MCF 10A (cell line): Measurements from ENCODE around the gene NCOA7. TPM values are rescaled to one million over a fixed set of nuclear protein-coding genes. Genes with fewer than 3 reads are reported as not detected.

Source experiments
- BruUV-seq: library from RNA; stranded (reverse); fragments of 400-500 nt; replicated peaks from 2 replicates; lab custom pipeline; 2021; lab: Mats Ljungman, UMichigan
- CTCF ChIA-PET: fragments of 300-600 bp; sonication (Branson Sonifier 250); formaldehyde crosslinking; extraction: SDS; loops from one replicate; lab custom pipeline; 2021; ENCODE audit warnings: antibody characterized with exemption, inconsistent platforms; lab: Yijun Ruan, JAX
- POLR2A ChIA-PET: fragments of 300-600, 350-650 bp; sonication (Branson Sonifier 250); formaldehyde crosslinking; extraction: SDS; loops from one replicate; lab custom pipeline; 2020; ENCODE audit warnings: antibody characterized with exemption, inconsistent platforms; lab: Yijun Ruan, JAX
- DNase-seq: peaks from one replicate; pipeline ENCODE4 v3.0.0-alpha.2; 2018; ENCODE audit not compliant: unreplicated experiment
- H3K27ac Mint-ChIP-seq: one replicate; pipeline ENCODE4 v1.8.0; 2022; ENCODE audit warnings: mild to moderate bottlenecking, low read depth, mixed read lengths; ENCODE audit not compliant: unreplicated experiment
- H3K27me3 Mint-ChIP-seq: one replicate; pipeline ENCODE4 v1.8.0; 2022; ENCODE audit warnings: mixed read lengths; ENCODE audit not compliant: insufficient read depth, unreplicated experiment
- H3K36me3 Mint-ChIP-seq: one replicate; pipeline ENCODE4 v1.8.0; 2022; ENCODE audit warnings: mild to moderate bottlenecking, moderate library complexity, mixed read lengths; ENCODE audit not compliant: insufficient read depth, unreplicated experiment
- H3K4me1 Mint-ChIP-seq: one replicate; pipeline ENCODE4 v1.8.0; 2022; ENCODE audit warnings: mixed read lengths; ENCODE audit not compliant: insufficient read depth, unreplicated experiment
- H3K4me3 Mint-ChIP-seq: one replicate; pipeline ENCODE4 v1.8.0; 2022; ENCODE audit warnings: mild to moderate bottlenecking, moderate library complexity, mixed read lengths; ENCODE audit not compliant: unreplicated experiment
- H3K9me3 Mint-ChIP-seq: one replicate; pipeline ENCODE4 v1.8.0; 2022; ENCODE audit warnings: mixed read lengths; ENCODE audit not compliant: unreplicated experiment
- intact Hi-C: fragments of 100-400 bp; cut with micrococcal nuclease; formaldehyde crosslinking; loops from 2 replicates; pipeline ENCODE4 v1.14.1; 2022
- total RNA-seq: library from RNA; stranded (reverse); gene quantifications from 2 replicates; pipeline ENCODE4 v1.2.3, GENCODE V29; 2022
- TF ChIP-seq, protein P1 (sequence below): fragments of 200-600 bp; IDR thresholded peaks from one replicate; pipeline ENCODE4 v1.8.0; 2022; ENCODE audit warnings: antibody characterized with exemption, mild to moderate bottlenecking; ENCODE audit not compliant: unreplicated experiment

Gene NCOA7
- total RNA-seq, 1 experiment from 2014 or later: 52.3 TPM

GRCh38 chr6:125927761-125928160 lies 137.0 kb downstream of the NCOA7 start:
- TF ChIP-seq, protein P1, sequence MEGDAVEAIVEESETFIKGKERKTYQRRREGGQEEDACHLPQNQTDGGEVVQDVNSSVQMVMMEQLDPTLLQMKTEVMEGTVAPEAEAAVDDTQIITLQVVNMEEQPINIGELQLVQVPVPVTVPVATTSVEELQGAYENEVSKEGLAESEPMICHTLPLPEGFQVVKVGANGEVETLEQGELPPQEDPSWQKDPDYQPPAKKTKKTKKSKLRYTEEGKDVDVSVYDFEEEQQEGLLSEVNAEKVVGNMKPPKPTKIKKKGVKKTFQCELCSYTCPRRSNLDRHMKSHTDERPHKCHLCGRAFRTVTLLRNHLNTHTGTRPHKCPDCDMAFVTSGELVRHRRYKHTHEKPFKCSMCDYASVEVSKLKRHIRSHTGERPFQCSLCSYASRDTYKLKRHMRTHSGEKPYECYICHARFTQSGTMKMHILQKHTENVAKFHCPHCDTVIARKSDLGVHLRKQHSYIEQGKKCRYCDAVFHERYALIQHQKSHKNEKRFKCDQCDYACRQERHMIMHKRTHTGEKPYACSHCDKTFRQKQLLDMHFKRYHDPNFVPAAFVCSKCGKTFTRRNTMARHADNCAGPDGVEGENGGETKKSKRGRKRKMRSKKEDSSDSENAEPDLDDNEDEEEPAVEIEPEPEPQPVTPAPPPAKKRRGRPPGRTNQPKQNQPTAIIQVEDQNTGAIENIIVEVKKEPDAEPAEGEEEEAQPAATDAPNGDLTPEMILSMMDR: no peak
- POLR2A ChIA-PET: interaction anchor here (1.3 to 15.3 kb wide), 3 partner anchors 16 to 30 kb away, joined by 3 to 305 read pairs (median 6); no protein-coding TSS in a partner anchor
- Mint-ChIP-seq H3K4me1 (peaks cover 24% of the 10 kb centered on the region), H3K27ac (no peak overlapping the region), H3K36me3 (peaks cover 95% of the 10 kb centered on the region), H3K27me3 (no peaks in the 10 kb centered on the region), H3K9me3 (no peaks in the 10 kb centered on the region), H3K4me3 (no peak overlapping the region)
- BruUV-seq: no TSS peak
- no peak for DNase-seq
- intact Hi-C loops: no loop called here
- CTCF ChIA-PET: interaction anchor here (0.9 kb wide), 1 partner anchor 15 kb away, joined by 5 read pairs; no protein-coding TSS in a partner anchor

DNA sequence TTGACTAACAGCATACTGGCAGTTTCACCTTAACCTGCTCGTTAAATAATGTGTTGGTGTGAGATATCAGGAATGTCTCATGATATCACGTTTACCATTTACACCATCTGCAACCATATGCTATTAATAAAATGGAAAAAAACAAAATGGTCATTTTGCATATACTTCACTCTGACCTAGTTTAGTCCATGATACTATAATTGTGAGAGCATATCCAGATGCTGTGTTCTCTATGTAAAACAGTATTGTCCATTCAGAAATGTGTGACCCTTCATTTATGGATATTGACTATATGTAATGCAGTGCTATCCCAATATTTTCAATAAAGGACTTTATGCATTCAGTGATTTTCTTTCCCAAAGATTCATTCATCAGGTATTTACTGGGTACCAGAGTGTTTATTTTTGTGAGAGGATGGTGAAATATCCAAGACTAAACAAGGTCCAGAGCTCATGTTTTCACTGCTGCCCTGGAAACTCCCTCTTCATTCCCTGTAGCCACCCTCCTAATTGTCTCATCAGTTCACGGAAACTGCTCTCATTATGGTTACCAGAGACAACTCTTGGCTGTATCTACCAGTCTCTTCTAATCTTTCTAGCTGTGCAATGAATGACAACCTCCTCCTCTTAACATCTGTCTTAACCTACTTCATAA lies 140.1 kb downstream of the NCOA7 start:
- Mint-ChIP-seq H3K27me3 (no peaks in the 10 kb centered on the region), H3K9me3 (no peaks in the 10 kb centered on the region), H3K4me3 (no peak overlapping the region), H3K36me3 (peaks cover 85% of the 10 kb centered on the region), H3K4me1 (no peaks in the 10 kb centered on the region), H3K27ac (no peak overlapping the region)
- intact Hi-C loops: no loop called here
- TF ChIP-seq, protein P1: no peak
- no peak for DNase-seq
- ChIA-PET POLR2A (interaction anchor here (2.8 to 15.3 kb wide), 2 partner anchors 11 to 13 kb away, joined by 12 to 305 read pairs; no protein-coding TSS in a partner anchor), CTCF (no interaction called here)
- no TSS peak for BruUV-seq

GRCh38 chr6:125931733-125932450 lies 141.1 kb downstream of the NCOA7 start:
- POLR2A ChIA-PET: interaction anchor here (0.7 to 15.3 kb wide), 9 partner anchors 8 to 24 kb away, joined by 3 to 305 read pairs (median 5); partner anchors contain the start of gene HINT3
- DNase-seq: no peak

More at GRCh38 chr6:125931733-125932450, 141.1 kb downstream of the NCOA7 start:
- intact Hi-C loops: no loop called here
- Mint-ChIP-seq H3K9me3 (no peaks in the 10 kb centered on the region), H3K36me3 (peaks cover 82% of the 10 kb centered on the region), H3K27ac (no peak overlapping the region), H3K4me3 (no peak overlapping the region), H3K27me3 (no peaks in the 10 kb centered on the region), H3K4me1 (no peaks in the 10 kb centered on the region)
- BruUV-seq: no TSS peak
- CTCF ChIA-PET: interaction anchor here (0.7 to 1.4 kb wide), 2 partner anchors 21 to 49 kb away, joined by 3 to 7 read pairs; no protein-coding TSS in a partner anchor
- TF ChIP-seq, protein P1: no peak
